OCI-LY1 (cell line): ENCODE results near the gene CAMKK1.

Experiments
- CTCF ChIP-seq: fragments of 200-600 bp; sonication (generic), shearing (Covaris generic); IDR thresholded peaks from 2 replicates; pipeline ENCODE4 v1.5.1; 2017; ENCODE audit warnings: mild to moderate bottlenecking, antibody characterized with exemption, low read length, moderate library complexity, mixed read lengths
- EZH2 ChIP-seq: fragments of 200-600 bp; sonication (generic), shearing (Covaris generic); IDR thresholded peaks from 2 replicates; pipeline ENCODE4 v1.8.0; 2017; ENCODE audit warnings: borderline replicate concordance, mixed run types, mild to moderate bottlenecking, antibody characterized with exemption, low read length, moderate library complexity, mixed read lengths

DNA sequence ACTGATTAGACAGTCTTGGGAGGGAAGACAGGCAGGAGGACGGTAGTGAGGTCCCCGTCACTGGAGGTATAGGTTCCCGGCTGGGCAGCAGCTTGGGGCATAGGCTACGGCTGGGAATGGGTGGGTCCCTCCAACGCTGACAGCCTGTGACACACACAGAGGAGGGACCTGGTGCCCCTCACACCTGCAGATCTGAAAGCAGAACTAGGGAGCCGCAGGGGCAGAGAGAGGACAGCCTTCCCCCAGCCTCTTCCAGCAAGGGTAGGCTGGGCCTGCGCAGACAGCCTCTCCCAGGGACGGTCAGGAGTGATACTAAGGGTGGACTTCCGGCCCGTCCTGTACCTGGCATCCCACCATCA is 21.4 kb upstream of the CAMKK1 start:
- TF ChIP-seq CTCF (no peak), EZH2 (no peak)
